K562 (cell line): Measurements from ENCODE around the gene AGFG2. TPM values are rescaled to one million over a fixed set of nuclear protein-coding genes. Genes with fewer than 3 reads are reported as not detected.

Source experiments
- ARHGAP35 ChIP-seq: fragments of 450-650 bp; IDR thresholded peaks from 2 replicates; pipeline ENCODE4 v1.6.1; 2018; ENCODE audit not compliant: partially characterized antibody
- ATF1 ChIP-seq, 2 experiments: fragments of 450-650 bp in 1 of 2; IDR thresholded peaks; 2 replicates each; pipeline ENCODE4 v1.6.1; 2016; ENCODE audit warnings: missing compliant biosample characterization in 1 of 2, missing genetic modification characterization in 1 of 2
- BMI1 ChIP-seq: fragments of 150-350 bp; IDR thresholded peaks from 2 replicates; pipeline ENCODE4 v1.6.1; 2014; ENCODE audit warnings: low read length
- CREB1 ChIP-seq, 2 experiments: sonication (generic) in 1 of 2; formaldehyde crosslinking in 1 of 2; IDR thresholded peaks; 2 replicates each; pipeline versions ENCODE4 v1.6.1 to v1.8.0; 2012 to 2022; ENCODE audit warnings: inconsistent platforms in 1 of 2, mild to moderate bottlenecking in 1 of 2, missing genetic modification reagents in 1 of 2, moderate library complexity in 1 of 2
- DIDO1 ChIP-seq: fragments of 450-650 bp; IDR thresholded peaks from 2 replicates; pipeline ENCODE4 v1.6.1; 2016; ENCODE audit warnings: low read depth, missing biosample characterization, missing genetic modification characterization
- FIP1L1 ChIP-seq: fragments of 200-400 bp; formaldehyde crosslinking; IDR thresholded peaks from 2 replicates; pipeline ENCODE4 v1.6.1; 2018; ENCODE audit warnings: mild to moderate bottlenecking, low read depth, low read length; ENCODE audit not compliant: poor library complexity, severe bottlenecking
- HCFC1 ChIP-seq: IDR thresholded peaks from 2 replicates; pipeline ENCODE4 v1.6.1; 2012; ENCODE audit warnings: low read depth, low read length, improper control_type of control experiment
- MAFF ChIP-seq: IDR thresholded peaks from 2 replicates; pipeline ENCODE4 v1.6.1; 2012; ENCODE audit warnings: low read length, improper control_type of control experiment
- MECOM ChIP-seq: fragments of 250-450 bp; sonication (Bioruptor Pico); IDR thresholded peaks from 2 replicates; pipeline ENCODE4 v1.8.0; 2022; ENCODE audit warnings: inconsistent platforms
- MYBL2 ChIP-seq, 2 experiments: fragments of 450-650 bp in 1 of 2; sonication (generic) in 1 of 2; formaldehyde crosslinking in 1 of 2; IDR thresholded peaks; 2 replicates each; pipeline versions ENCODE4 v1.6.1 to v1.8.1; 2017 to 2022; ENCODE audit warnings: borderline replicate concordance in 1 of 2, inconsistent platforms in 1 of 2, low read depth in 1 of 2, mild to moderate bottlenecking in 1 of 2, missing genetic modification reagents in 1 of 2, moderate library complexity in 1 of 2
- NFIX ChIP-seq: fragments of 250-450 bp; sonication (Bioruptor Pico); IDR thresholded peaks from 2 replicates; pipeline ENCODE4 v1.4.0; 2020; ENCODE audit warnings: low read depth, mild to moderate bottlenecking, moderate library complexity
- RBM25 ChIP-seq: fragments of 200-400 bp; formaldehyde crosslinking; IDR thresholded peaks from 2 replicates; pipeline ENCODE4 v1.6.1; 2018; ENCODE audit warnings: low read length, low read depth, moderate library complexity; ENCODE audit not compliant: severe bottlenecking
- SOX6 ChIP-seq: fragments of 450-650 bp; IDR thresholded peaks from 2 replicates; pipeline ENCODE4 v1.6.1; 2014; ENCODE audit warnings: mild to moderate bottlenecking
- ZNF146 ChIP-seq: IDR thresholded peaks from one replicate; pipeline ENCODE4 v1.6.1; 2018; ENCODE audit warnings: missing compliant biosample characterization; ENCODE audit not compliant: unreplicated experiment
- ZNF561 ChIP-seq: fragments of 450-650 bp; formaldehyde crosslinking; conservative IDR thresholded peaks from 2 replicates; pipeline ENCODE4 v1.4.0; 2020; ENCODE audit warnings: mild to moderate bottlenecking, moderate library complexity
- polyA plus RNA-seq, 8 experiments: library from polyadenylated mRNA; depleted of rRNA in 4 of 8; stranded (reverse) in 5 of 8; unstranded in 3 of 8; fragments of >200 nt; fragmentation: Nextera tagmentation in 2 of 8; fragmentation: Illumina TruSeq in 1 of 8; extraction: Ambion mirVana in 2 of 8; extraction: Trizol in 1 of 8; gene quantifications; 2 replicates each; pipeline versions ENCODE4 v1.2.1 to v1.2.3, GENCODE V29; 2011 to 2014; ENCODE audit warnings: inconsistent platforms in 1 of 8, missing spikeins in 1 of 8
- total RNA-seq, 7 experiments: library from RNA; depleted of rRNA in 6 of 7; stranded (reverse); fragments of >200 nt in 6 of 7; fragmentation: Illumina TruSeq in 2 of 7; extraction: Trizol in 2 of 7; gene quantifications; 2 replicates each; pipeline versions ENCODE4 v1.2.1 to v1.2.3, GENCODE V29; 2011 to 2021; ENCODE audit warnings: low replicate concordance in 1 of 7
- TF ChIP-seq, protein P1 (sequence below): fragments of 250-450 bp; sonication (Bioruptor Pico); IDR thresholded peaks from 2 replicates; pipeline ENCODE4 v1.5.0; 2020; ENCODE audit warnings: mild to moderate bottlenecking
- TF ChIP-seq, protein P2 (sequence below), 2 experiments: fragments of 450-650 bp in 1 of 2; IDR thresholded peaks; 2 replicates each; pipeline ENCODE4 v1.6.1; 2011 to 2017; ENCODE audit warnings: low read depth in 2 of 2, antibody characterized with exemption in 1 of 2, borderline replicate concordance in 1 of 2, low read length in 1 of 2, mild to moderate bottlenecking in 1 of 2, mixed read lengths in 1 of 2; ENCODE audit not compliant: control insufficient read depth in 1 of 2
- TF ChIP-seq, protein P3 (sequence below): fragments of 450-650 bp; IDR thresholded peaks from 2 replicates; pipeline ENCODE4 v1.6.1; 2017; ENCODE audit warnings: antibody characterized with exemption

The AGFG2 gene
- total and polyA plus RNA-seq, 9 of the 15 experiments (the other 6 are each of a cell fraction or from before 2014, with no cell fraction given) = 0.31 to 23.1 (median 6.5) TPM

DNA sequence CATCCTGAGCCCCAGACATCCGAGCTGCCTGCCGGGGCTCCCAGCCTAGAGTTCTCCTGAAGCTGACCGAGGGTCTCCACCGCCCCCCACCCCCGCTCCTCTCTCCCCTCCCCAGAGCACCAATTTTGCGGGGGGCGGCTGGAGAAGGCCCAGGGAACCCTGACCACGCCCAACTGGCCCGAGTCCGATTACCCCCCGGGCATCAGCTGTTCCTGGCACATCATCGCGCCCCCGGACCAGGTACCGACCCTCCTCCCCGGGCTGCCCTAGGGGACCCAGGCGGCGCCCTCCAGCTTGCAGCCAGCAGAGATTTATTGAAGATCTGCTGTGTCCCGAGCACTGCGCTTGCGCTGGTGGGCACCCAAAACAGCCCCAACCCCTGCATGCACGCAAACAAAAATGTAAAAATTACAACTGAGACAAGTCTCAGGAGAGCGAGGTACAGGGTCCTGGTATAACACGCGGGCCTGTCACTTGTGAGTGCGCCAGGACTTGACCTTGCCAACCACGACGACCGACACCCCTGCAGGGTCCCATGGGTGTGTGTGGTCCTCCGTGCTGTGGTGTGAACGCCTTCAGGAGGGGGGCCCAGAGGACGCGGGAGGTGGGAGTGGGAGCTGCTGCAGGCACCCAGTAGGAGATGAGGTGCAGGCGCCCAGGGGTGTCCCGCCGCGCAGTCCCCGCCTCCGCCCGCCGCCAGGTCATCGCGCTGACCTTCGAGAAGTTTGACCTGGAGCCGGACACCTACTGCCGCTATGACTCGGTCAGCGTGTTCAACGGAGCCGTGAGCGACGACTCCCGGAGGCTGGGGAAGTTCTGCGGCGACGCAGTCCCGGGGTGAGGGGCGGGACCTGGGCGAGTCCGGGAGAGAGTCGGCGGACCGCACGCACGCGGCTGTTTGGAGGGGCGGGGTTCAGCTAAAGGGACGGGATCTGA, 66.2 kb downstream of the AGFG2 start (continued):
- TF ChIP-seq, protein P1, sequence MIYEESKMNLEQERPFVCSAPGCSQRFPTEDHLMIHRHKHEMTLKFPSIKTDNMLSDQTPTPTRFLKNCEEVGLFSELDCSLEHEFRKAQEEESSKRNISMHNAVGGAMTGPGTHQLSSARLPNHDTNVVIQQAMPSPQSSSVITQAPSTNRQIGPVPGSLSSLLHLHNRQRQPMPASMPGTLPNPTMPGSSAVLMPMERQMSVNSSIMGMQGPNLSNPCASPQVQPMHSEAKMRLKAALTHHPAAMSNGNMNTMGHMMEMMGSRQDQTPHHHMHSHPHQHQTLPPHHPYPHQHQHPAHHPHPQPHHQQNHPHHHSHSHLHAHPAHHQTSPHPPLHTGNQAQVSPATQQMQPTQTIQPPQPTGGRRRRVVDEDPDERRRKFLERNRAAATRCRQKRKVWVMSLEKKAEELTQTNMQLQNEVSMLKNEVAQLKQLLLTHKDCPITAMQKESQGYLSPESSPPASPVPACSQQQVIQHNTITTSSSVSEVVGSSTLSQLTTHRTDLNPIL (CRISPR knock-in tag) = no peak
- TF ChIP-seq CREB1 (IDR thresholded peaks at IDR 0.05) (peak; percentile 45; the same call in 1 of the 2 replicates), CREB1 (CRISPR knock-in tag; IDR thresholded peaks at IDR 0.05) (no peak), FIP1L1 (no peak), ZNF146 (CRISPR knock-in tag) (no peak), MAFF (no peak), BMI1 (no peak), RBM25 (no peak), ZNF561 (no peak), NFIX (CRISPR knock-in tag) (no peak), MYBL2 (IDR thresholded peaks at IDR 0.05; ENCODE audit: low read depth) (no peak), MYBL2 (CRISPR knock-in tag; IDR thresholded peaks at IDR 0.05; ENCODE audit: borderline replicate concordance) (no peak), SOX6 (no peak), ATF1 (CRISPR knock-in tag; IDR thresholded peaks at IDR 0.05) (no peak), ATF1 (tag; IDR thresholded peaks at IDR 0.05) (no peak), DIDO1 (no peak), HCFC1 (peak; percentile 4; the same call in 1 of the 2 replicates), MECOM (CRISPR knock-in tag) (no peak), ARHGAP35 (no peak)
- TF ChIP-seq, protein P2, sequence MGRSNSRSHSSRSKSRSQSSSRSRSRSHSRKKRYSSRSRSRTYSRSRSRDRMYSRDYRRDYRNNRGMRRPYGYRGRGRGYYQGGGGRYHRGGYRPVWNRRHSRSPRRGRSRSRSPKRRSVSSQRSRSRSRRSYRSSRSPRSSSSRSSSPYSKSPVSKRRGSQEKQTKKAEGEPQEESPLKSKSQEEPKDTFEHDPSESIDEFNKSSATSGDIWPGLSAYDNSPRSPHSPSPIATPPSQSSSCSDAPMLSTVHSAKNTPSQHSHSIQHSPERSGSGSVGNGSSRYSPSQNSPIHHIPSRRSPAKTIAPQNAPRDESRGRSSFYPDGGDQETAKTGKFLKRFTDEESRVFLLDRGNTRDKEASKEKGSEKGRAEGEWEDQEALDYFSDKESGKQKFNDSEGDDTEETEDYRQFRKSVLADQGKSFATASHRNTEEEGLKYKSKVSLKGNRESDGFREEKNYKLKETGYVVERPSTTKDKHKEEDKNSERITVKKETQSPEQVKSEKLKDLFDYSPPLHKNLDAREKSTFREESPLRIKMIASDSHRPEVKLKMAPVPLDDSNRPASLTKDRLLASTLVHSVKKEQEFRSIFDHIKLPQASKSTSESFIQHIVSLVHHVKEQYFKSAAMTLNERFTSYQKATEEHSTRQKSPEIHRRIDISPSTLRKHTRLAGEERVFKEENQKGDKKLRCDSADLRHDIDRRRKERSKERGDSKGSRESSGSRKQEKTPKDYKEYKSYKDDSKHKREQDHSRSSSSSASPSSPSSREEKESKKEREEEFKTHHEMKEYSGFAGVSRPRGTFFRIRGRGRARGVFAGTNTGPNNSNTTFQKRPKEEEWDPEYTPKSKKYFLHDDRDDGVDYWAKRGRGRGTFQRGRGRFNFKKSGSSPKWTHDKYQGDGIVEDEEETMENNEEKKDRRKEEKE (IDR thresholded peaks at IDR 0.05; ENCODE audit: borderline replicate concordance in 1 of 2, control insufficient read depth in 1 of 2, low read depth in 2 of 2, low read length in 1 of 2) = no peak
- TF ChIP-seq, protein P3, sequence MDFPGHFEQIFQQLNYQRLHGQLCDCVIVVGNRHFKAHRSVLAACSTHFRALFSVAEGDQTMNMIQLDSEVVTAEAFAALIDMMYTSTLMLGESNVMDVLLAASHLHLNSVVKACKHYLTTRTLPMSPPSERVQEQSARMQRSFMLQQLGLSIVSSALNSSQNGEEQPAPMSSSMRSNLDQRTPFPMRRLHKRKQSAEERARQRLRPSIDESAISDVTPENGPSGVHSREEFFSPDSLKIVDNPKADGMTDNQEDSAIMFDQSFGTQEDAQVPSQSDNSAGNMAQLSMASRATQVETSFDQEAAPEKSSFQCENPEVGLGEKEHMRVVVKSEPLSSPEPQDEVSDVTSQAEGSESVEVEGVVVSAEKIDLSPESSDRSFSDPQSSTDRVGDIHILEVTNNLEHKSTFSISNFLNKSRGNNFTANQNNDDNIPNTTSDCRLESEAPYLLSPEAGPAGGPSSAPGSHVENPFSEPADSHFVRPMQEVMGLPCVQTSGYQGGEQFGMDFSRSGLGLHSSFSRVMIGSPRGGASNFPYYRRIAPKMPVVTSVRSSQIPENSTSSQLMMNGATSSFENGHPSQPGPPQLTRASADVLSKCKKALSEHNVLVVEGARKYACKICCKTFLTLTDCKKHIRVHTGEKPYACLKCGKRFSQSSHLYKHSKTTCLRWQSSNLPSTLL = 0 out of 2 replicates have a peak, but pooled peaks have one; percentile 1
